HG02870 (cell line): Measurements from ENCODE around the gene ZNF566.

Source experiments
- ATAC-seq: cut with Tn5 transposase; IDR thresholded peaks from one replicate; pipeline ENCODE4 v1.9.1; 2021; ENCODE audit warnings: mild to moderate bottlenecking, moderate library complexity; ENCODE audit not compliant: unreplicated experiment

Gene ZNF566

GRCh38 chr19:36449059-36449670 is 40.2 kb downstream of the ZNF566 start:
- ATAC-seq, result no peak

DNA sequence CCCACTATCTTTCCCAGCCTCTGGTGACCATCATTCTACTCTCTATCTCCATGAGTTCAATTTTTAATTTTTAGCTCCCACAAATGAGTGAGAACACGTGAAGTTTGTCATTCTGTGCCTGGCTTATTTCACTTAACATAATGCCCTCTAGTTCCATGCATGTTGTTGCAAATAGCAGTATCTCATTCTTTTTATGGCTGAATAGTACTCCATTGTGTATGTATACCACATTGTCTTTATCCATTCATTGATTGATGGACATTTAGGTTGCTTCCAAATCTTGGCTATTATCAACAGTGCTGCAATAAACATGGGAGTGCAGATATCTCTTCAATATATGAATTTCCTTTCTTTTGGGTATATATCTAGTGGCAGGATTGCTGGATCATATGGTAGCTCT is 48.0 kb downstream of the ZNF566 start:
- no peak for ATAC-seq

DNA sequence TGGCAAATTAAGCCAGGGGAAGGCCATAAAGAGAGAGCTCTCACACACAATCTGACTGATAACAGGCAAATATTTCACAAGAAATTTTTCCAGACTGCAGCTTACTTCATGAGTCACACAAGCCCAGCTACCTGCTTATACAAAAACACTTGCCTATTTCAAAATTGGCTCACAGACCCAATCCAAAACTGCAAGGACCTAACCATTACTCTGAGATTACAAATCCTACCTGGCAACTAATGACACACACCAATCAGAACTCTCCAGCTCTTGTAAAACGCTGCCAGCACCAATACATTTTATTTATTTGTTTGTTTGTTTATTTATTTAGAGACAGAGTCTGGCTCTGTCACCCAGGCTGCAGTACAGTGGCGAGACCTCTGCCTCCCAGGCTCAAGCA is 52.8 kb downstream of the ZNF566 start:
- no peak for ATAC-seq

GRCh38 chr19:36423925-36424324 is 65.4 kb downstream of the ZNF566 start:
- ATAC-seq, result no peak

- ATAC-seq, result no peak
Measured at GRCh38 chr19:36421749-36422481, 67.4 kb downstream of the ZNF566 start.

GRCh38 chr19:36420961-36421748 is 68.2 kb downstream of the ZNF566 start:
- ATAC-seq, result no peak

- peak; percentile 87 for ATAC-seq
Measured at GRCh38 chr19:36418287-36419001, 70.9 kb downstream of the ZNF566 start, which contains the start of gene ZFP82. TSS of gene ZFP82 (minus strand) at chr19:36418644. CDS start at chr19:36409789, 8,855 bp downstream.

DNA sequence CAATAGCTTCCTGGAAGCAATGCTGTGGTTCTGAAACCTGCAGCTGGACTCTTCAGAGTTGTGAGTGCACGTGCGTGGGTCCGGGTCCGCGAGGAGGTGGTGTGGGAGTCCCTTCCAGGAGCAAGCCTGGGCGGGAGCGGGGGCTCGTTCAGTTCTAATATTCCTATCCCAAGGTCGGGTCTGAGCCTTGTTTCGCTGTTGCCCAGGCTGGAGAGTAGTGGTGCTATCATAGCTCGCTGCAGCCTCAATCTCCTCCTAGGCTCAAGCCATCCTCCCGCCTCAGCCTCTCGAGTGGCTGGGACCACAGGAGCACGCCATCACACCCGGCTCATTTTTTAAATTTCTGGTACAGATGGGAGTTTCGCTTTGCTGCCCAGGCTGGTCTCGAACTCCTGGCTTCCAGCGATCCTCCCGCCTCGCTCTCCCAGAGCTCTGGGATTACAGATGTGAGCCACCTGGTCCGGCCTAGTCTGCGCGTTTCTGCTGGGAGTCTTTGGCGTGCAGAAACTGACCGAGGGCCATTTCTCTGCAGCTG is 71.5 kb downstream of the ZNF566 start:
- peak; percentile 10 for ATAC-seq

GRCh38 chr19:36409841-36410240 is 79.5 kb downstream of the ZNF566 start:
- no peak for ATAC-seq

DNA sequence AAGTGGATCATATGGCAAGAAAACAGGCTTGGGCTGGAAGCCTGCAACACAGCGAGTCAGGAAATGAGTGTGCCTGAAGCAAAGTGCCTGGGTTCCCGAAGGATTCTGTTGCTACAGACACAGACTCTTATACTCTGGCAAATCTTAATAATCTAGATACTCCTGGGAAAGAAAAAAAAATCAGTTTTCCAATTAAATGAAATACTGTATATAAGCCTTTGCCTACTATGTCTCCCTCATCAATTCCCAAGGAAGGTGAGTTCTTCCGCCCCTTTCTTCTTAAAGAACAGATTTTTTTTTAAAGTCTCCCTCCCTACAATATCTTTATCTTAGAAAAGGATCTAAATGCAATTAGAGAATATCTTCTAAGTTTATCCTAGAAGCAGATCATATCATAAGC is 81.3 kb downstream of the ZNF566 start:
- ATAC-seq, result no peak

DNA sequence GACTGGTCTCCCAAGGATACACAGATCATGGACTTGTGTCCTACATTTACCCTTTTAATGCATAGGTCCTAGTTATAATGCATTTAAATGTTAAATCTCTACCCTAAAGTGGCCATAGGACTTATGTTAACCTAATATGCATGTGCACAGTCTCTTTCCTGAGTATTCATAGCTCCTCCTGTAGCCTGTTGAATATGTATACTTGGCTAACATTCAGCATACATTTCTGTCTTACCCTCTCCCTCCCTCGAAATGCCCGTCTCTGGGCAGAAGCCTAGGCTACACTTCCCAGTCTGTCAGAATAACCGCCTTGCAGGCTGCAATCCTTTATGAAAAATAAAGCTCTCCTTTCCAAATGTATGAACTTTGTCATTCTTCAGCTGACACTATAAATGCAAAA is 84.9 kb downstream of the ZNF566 start:
- ATAC-seq, result no peak

DNA sequence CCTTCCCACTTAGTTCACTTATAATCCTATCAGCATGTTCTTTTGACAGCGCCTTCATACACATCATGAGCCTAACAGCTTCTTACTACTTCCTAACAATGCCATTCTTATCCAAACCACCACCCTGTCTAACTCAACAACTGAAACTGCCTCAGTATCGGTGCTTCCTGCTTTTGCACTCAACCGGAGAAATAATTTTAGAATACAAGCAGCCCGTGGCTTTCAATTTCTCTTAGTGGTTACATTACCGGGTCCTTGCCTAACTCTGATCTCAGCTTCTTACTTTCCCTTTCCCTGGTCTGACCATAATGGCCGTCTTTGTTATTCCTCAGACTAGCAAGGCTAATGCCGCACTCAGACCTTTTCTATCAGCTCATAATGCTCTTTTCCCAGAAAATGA is 87.9 kb downstream of the ZNF566 start:
- ATAC-seq, result no peak

DNA sequence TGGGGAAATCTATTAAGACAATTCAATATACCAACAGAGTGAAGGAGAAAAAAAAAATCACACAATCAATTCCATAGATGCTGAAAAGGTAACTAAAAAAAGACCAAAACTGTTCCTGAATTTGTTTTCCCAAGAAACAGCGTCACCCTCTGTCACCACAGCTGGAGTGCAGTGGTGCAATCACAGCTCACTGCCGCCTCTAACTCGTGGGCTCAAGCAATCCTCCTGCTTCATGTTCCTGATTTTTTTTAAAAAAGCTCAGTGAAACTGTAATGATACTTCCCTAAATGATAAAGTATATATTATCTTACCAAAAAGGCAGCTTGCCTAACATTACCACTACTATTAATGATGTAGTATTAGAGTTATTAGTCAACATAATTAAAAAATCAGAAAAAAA is 90.8 kb downstream of the ZNF566 start:
- ATAC-seq, result no peak
